Measurements from ENCODE around the gene MPC2.

DNA sequence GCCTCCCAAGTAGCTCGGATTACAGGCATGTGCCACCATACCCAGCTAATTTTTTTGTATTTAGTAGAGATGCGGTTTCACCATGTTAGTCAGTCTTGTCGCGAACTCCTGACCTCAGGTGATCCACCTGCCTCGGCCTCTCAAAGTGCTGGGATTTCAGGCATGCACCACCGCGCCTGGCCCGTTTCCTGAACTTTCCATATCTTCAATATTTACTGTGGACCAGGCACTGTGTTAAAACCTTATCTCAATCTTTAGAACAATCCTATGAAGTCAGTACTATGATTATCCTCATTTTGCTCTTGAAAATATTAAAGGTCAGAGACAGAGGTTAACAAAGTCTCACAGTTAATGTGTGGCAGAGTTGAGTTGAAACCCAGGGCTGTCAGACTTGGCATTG lies 21.3 kb downstream of the MPC2 start:
- TF ChIP-seq, protein P1, sequence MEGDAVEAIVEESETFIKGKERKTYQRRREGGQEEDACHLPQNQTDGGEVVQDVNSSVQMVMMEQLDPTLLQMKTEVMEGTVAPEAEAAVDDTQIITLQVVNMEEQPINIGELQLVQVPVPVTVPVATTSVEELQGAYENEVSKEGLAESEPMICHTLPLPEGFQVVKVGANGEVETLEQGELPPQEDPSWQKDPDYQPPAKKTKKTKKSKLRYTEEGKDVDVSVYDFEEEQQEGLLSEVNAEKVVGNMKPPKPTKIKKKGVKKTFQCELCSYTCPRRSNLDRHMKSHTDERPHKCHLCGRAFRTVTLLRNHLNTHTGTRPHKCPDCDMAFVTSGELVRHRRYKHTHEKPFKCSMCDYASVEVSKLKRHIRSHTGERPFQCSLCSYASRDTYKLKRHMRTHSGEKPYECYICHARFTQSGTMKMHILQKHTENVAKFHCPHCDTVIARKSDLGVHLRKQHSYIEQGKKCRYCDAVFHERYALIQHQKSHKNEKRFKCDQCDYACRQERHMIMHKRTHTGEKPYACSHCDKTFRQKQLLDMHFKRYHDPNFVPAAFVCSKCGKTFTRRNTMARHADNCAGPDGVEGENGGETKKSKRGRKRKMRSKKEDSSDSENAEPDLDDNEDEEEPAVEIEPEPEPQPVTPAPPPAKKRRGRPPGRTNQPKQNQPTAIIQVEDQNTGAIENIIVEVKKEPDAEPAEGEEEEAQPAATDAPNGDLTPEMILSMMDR (conservative IDR thresholded peaks at IDR 0.05; ENCODE audit: low read length) = no peak
- no peak for TF ChIP-seq EZH2phosphoT487 (IDR thresholded peaks at IDR 0.05; ENCODE audit: borderline replicate concordance)

Data from Loucy (cell line).